IPS DF 6.9 (cell line): ENCODE measurements around the gene MAVS.
A peak's percentile ranks its signal among the peaks of the same experiment; 100 is the strongest.
"Not testable (repeated sequence)": the region's sequence is repeated elsewhere in the genome, so short reads cannot be mapped to it uniquely, and the experiment has no call there.

ENCODE experiments used
- DNase-seq: peaks from one replicate; pipeline ENCODE4 v3.0.0-alpha.2; 2013; ENCODE audit warnings: low read depth, low spot score
- H3K27ac ChIP-seq: one replicate; pipeline ENCODE4 v1.5.1; 2013; ENCODE audit warnings: low read length, control low read depth
- H3K27me3 ChIP-seq: 2 replicates; pipeline ENCODE4 v1.6.1; 2013; ENCODE audit warnings: mild to moderate bottlenecking, low read length; ENCODE audit not compliant: control insufficient read depth, insufficient read depth
- H3K36me3 ChIP-seq: 2 replicates; pipeline ENCODE4 v1.6.1; 2013; ENCODE audit warnings: low read length; ENCODE audit not compliant: control insufficient read depth, insufficient read depth
- H3K4me1 ChIP-seq: 2 replicates; pipeline ENCODE4 v1.6.1; 2013; ENCODE audit warnings: low read length; ENCODE audit not compliant: control insufficient read depth, insufficient read depth
- H3K4me3 ChIP-seq: 2 replicates; pipeline ENCODE4 v1.5.1; 2013; ENCODE audit warnings: mild to moderate bottlenecking, low read length
- H3K9me3 ChIP-seq: 2 replicates; pipeline ENCODE4 v1.6.1; 2013; ENCODE audit warnings: low read length, inconsistent platforms; ENCODE audit not compliant: control insufficient read depth, insufficient read depth
- WGBS: extraction: QIAGEN DNeasy Blood & Tissue Kit; methylation state at CpG from one replicate; pipeline ENCODE4 v1.1.7; 2013; ENCODE audit warnings: mixed read lengths, missing lambda C conversion rate; ENCODE audit not compliant: insufficient read length, insufficient coverage; 5-methylcytosine and 5-hydroxymethylcytosine counted together

Gene MAVS

DNA sequence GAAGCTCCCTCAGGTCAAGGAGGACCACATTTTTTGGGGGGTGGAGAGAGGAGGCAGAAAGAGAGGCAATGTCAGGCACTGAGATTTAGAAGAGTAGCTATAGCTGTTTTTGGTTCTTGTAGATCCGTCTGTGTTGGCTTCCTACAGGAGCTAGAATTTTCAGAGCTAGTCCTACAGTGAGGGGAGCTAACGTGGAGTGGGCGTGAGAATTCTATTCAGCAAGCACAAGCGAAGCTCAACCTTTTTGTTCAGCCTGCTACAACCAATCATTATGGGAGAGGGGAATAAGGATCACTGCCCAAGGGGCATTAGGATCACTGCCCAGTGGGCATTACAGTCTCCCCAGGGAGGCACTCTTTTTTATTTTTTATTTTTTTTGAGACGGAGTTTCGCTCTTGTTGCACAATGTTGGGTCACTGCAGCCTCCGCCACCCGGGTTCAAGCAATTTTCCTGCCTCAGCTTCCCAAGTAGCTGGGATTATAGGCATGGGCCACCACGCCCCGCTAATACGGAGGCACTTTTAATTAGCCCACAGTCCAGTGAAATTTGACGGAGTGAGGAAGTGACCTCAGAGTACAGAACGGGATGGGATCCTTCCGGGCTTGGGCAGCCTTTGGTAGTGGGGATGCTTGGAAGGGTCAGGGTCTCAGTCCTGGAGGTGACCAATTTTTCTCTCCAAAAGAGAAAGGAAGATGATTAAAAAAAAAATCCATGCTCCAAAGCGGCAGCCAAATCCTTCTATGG, 41.4 kb downstream of the MAVS start:
- no peak for DNase-seq
- no peaks in the 10 kb centered on the region for H3K36me3 ChIP-seq
- H3K27me3 ChIP-seq, result no peaks in the 10 kb centered on the region
- no peaks in the 10 kb centered on the region for H3K4me1 ChIP-seq
- WGBS, result no CpG with 5 or more reads among the region's 15 CpGs
- H3K27ac ChIP-seq, result no peak overlapping the region
- H3K9me3 ChIP-seq, result no peaks in the 10 kb centered on the region
- H3K4me3 ChIP-seq, result peak overlapping the region; percentile 93; the same call in 1 of the 2 replicates

DNA sequence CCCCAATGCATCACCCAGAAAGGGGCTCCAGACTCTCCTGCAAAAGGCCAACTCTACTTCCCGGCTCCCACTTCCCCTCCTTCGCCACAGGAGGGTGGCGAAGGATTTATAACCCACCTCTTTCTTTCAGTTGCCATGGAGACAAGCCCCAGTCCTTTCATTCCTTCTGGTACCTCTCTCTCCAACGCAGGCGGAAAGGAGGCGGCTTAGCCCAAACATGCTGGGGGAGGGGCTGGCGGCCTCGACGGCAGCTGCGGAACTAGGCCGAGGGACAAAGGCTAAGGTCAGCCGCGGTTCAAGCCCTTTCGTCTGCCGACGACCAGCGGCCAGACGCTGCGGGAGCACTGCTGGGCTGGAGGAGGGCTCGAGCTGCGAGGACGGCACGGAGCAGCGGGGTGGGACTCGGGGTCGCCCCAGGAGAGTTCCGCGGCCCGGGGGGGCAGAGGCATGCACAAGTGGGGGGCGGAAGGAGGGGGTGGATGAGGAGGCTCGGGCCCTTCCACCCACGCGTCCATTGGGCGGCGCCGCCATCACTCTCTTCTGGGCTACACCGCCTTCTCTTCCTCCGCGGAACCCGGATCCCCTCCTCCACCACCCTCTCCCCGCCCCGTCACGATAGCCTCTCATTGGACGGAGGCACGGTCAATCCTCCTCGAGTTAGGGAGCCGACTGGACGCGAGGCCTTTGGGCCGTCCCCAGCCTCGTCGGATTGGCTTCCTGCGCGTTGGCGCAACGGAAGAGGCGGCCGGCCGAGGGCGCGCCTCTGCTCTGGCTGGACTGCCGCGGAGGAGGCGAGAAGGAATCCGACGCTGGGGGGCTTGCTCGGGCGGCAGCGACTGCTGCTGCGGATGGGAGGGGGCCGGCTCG, 42.2 kb downstream of the MAVS start, which contains the start of gene PANK2:
PANK2 (plus strand) TSS at position 766 of the 867 bp plus-strand sequence.
- no peaks in the 10 kb centered on the region for H3K36me3 ChIP-seq
- H3K27me3 ChIP-seq, result no peaks in the 10 kb centered on the region
- no peak within 1 kb of the TSS for H3K27ac ChIP-seq
- DNase-seq, result peak; percentile 97
- H3K4me1 ChIP-seq, result 0 out of 2 replicates have a peak, but pooled peaks cover 1% of the 10 kb centered on the region
- H3K9me3 ChIP-seq, result no peaks in the 10 kb centered on the region
- no CpG with 5 or more reads among the region's 72 CpGs for WGBS
- peak within 1 kb of the TSS; percentile 93 for H3K4me3 ChIP-seq

GRCh38 chr20:3889489-3890397, 43.1 kb downstream of the MAVS start:
- H3K4me1 ChIP-seq, result peaks cover 1% of the 10 kb centered on the region; the same call in 1 of the 2 replicates
- no peak for DNase-seq
- WGBS, result no CpG with 5 or more reads among the region's 68 CpGs

DNA sequence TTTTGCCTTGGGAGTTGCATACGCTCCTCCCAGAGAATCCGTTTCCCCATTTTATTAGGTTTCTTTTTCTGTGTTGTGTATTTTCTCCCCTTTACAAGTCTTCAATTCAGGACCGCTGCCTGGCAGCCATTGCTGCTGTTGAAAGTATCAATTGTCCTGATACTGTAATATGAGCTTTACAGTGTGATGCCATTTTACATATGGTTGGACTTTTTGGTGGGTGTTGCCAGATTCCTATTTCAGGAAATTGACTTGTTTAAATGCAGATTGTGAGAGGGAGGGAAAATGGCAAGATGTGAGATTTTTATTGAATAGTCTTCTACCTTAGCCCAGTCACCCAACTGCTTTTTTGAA, 43.7 kb downstream of the MAVS start:
- Histone ChIP-seq H3K27ac (no peak overlapping the region), H3K4me1 (peaks cover 4% of the 10 kb centered on the region; the same call in 1 of the 2 replicates), H3K27me3 (no peaks in the 10 kb centered on the region), H3K9me3 (no peaks in the 10 kb centered on the region), H3K4me3 (peak overlapping the region; percentile 93), H3K36me3 (peaks cover 4% of the 10 kb centered on the region; the same call in 1 of the 2 replicates)
- no peak for DNase-seq
- no CpG with 5 or more reads among the region's 3 CpGs for WGBS

More at GRCh38 chr20:3889489-3890397, 43.1 kb downstream of the MAVS start:
- H3K36me3 ChIP-seq, result peaks cover under 1% of the 10 kb centered on the region; the same call in 1 of the 2 replicates
- no peaks in the 10 kb centered on the region for H3K9me3 ChIP-seq
- H3K27me3 ChIP-seq, result no peaks in the 10 kb centered on the region
- H3K4me3 ChIP-seq, result peak overlapping the region; percentile 93
- H3K27ac ChIP-seq, result no peak overlapping the region

GRCh38 chr20:3890999-3891929, 44.6 kb downstream of the MAVS start:
- no peaks in the 10 kb centered on the region for H3K9me3 ChIP-seq
- WGBS, result no CpG with 5 or more reads among the region's 16 CpGs
- DNase-seq, result no peak
- peaks cover 4% of the 10 kb centered on the region; the same call in 1 of the 2 replicates for H3K36me3 ChIP-seq
- peaks cover 4% of the 10 kb centered on the region; the same call in 1 of the 2 replicates for H3K4me1 ChIP-seq
- H3K27me3 ChIP-seq, result no peaks in the 10 kb centered on the region
- H3K4me3 ChIP-seq, result peak overlapping the region; percentile 93; the same call in 1 of the 2 replicates
- H3K27ac ChIP-seq, result no peak overlapping the region

- H3K4me3 ChIP-seq, result no peak overlapping the region
- H3K27me3 ChIP-seq, result no peaks in the 10 kb centered on the region
- no peak overlapping the region for H3K27ac ChIP-seq
- peaks cover 6% of the 10 kb centered on the region; the same call in 1 of the 2 replicates for H3K4me1 ChIP-seq
- peaks cover 4% of the 10 kb centered on the region; the same call in 1 of the 2 replicates for H3K36me3 ChIP-seq
- H3K9me3 ChIP-seq, result no peaks in the 10 kb centered on the region
- DNase-seq, result no peak
- no CpG with 5 or more reads among the region's 5 CpGs for WGBS
These were observed 48.2 kb downstream of the MAVS start for GRCh38 chr20:3894796-3895195.

- no peak overlapping the region for H3K4me3 ChIP-seq
- H3K27me3 ChIP-seq, result no peaks in the 10 kb centered on the region
- H3K9me3 ChIP-seq, result no peaks in the 10 kb centered on the region
- H3K36me3 ChIP-seq, result peaks cover 4% of the 10 kb centered on the region; the same call in 1 of the 2 replicates
- no CpG with 5 or more reads among the region's 4 CpGs for WGBS
- DNase-seq, result no peak
- no peak overlapping the region for H3K27ac ChIP-seq
- H3K4me1 ChIP-seq, result peaks cover 6% of the 10 kb centered on the region; the same call in 1 of the 2 replicates
These were observed 49.7 kb downstream of the MAVS start for GRCh38 chr20:3896302-3896701.

- no peaks in the 10 kb centered on the region for H3K9me3 ChIP-seq
- no peak overlapping the region for H3K27ac ChIP-seq
- H3K27me3 ChIP-seq, result no peaks in the 10 kb centered on the region
- peaks cover 6% of the 10 kb centered on the region; the same call in 1 of the 2 replicates for H3K4me1 ChIP-seq
- no CpG with 5 or more reads among the region's 10 CpGs for WGBS
- H3K4me3 ChIP-seq, result no peak overlapping the region
- DNase-seq, result no peak
- H3K36me3 ChIP-seq, result peaks cover 4% of the 10 kb centered on the region; the same call in 1 of the 2 replicates
These were observed 50.4 kb downstream of the MAVS start for GRCh38 chr20:3896853-3897583.

DNA sequence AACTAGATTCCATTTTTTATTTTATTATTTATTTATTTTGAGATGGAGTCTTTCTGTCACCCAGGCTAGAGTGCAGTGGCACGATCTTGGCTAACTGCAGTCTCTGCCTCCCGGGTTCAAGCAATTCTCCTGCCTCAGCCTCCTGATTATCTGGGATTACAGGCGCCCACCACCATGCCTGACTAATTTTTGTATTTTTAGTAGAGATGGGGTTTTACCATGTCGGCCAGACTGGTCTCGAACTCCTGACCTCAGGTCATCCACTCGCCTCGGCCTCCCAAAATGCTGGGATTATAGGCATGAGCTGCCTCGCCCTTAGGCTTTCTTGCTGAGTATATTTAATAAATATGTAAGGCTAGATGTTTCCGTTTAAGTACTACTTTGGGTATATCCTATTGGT, 51.5 kb downstream of the MAVS start:
- not testable (repeated sequence) for H3K4me1 ChIP-seq, H3K27me3 ChIP-seq, DNase-seq, H3K9me3 ChIP-seq, H3K36me3 ChIP-seq, H3K4me3 ChIP-seq, H3K27ac ChIP-seq
- WGBS, result no CpG with 5 or more reads among the region's 9 CpGs
